PC-9 (cell line): ENCODE results near the gene FES. TPM values are rescaled to one million over a fixed set of nuclear protein-coding genes. Genes with fewer than 3 reads are reported as not detected.

Source experiments
- BruUV-seq: library from RNA; stranded (reverse); fragments of 400-500 nt; replicated peaks from 2 replicates; lab custom pipeline; 2021; lab: Mats Ljungman, UMichigan
- CTCF ChIA-PET: fragments of 300-600 bp; sonication (Branson Sonifier 250); formaldehyde crosslinking; loops from one replicate; lab custom pipeline; 2022; ENCODE audit warnings: antibody characterized with exemption; lab: Charles Lee
- POLR2A ChIA-PET: fragments of 300-600 bp; sonication (Branson Sonifier 250); formaldehyde crosslinking; loops from one replicate; lab custom pipeline; 2022; ENCODE audit warnings: antibody characterized with exemption; ENCODE audit not compliant: unreplicated experiment; lab: Charles Lee
- DNase-seq, 2 experiments: peaks; one replicate each; pipeline versions ENCODE4 v3.0.0 to v3.0.0-alpha.2; 2015 to 2022; ENCODE audit warnings: mixed read lengths in 1 of 2
- H2AFZ ChIP-seq: fragments of 200-600 bp; sonication (generic); 2 replicates; pipeline ENCODE4 v1.8.1; 2017; ENCODE audit warnings: antibody characterized with exemption
- H3F3A ChIP-seq: fragments of 200-600 bp; sonication (generic); 2 replicates; pipeline ENCODE4 v1.8.1; 2017; ENCODE audit warnings: antibody characterized with exemption, mild to moderate bottlenecking, low read depth; ENCODE audit not compliant: insufficient read depth
- H3K27ac ChIP-seq: fragments of 200-600 bp; sonication (generic); 2 replicates; pipeline ENCODE4 v1.6.1; 2016; ENCODE audit warnings: mixed run types
- H3K27me3 ChIP-seq: fragments of 200-600 bp; sonication (generic); 2 replicates; pipeline ENCODE4 v1.6.1; 2016; ENCODE audit warnings: low read depth, mixed run types; ENCODE audit not compliant: insufficient read depth
- H3K36me3 ChIP-seq: fragments of 200-600 bp; sonication (generic); 2 replicates; pipeline ENCODE4 v1.6.1; 2016; ENCODE audit warnings: low read depth, mixed run types
- H3K4me1 ChIP-seq: fragments of 200-600 bp; sonication (generic); replicated peaks from 2 replicates; pipeline ENCODE4 v1.6.1; 2016; ENCODE audit warnings: mixed run types; ENCODE audit not compliant: insufficient read depth
- H3K4me2 ChIP-seq: fragments of 200-600 bp; sonication (generic); 2 replicates; pipeline ENCODE4 v1.6.1; 2017; ENCODE audit warnings: mixed run types
- H3K4me3 ChIP-seq: fragments of 200-600 bp; sonication (generic); 2 replicates; pipeline ENCODE4 v1.6.1; 2016; ENCODE audit warnings: mixed run types
- H3K79me2 ChIP-seq: fragments of 200-600 bp; sonication (generic); 2 replicates; pipeline ENCODE4 v1.6.1; 2017; ENCODE audit warnings: low read depth, mixed run types
- H3K9me2 ChIP-seq: fragments of 200-600 bp; sonication (generic); 2 replicates; pipeline ENCODE4 v1.8.1; 2017; ENCODE audit warnings: mild to moderate bottlenecking; ENCODE audit not compliant: insufficient read depth
- H3K9me3 ChIP-seq: fragments of 200-600 bp; sonication (generic); 2 replicates; pipeline ENCODE4 v1.8.1; 2016; ENCODE audit warnings: low read depth; ENCODE audit not compliant: insufficient read depth
- H4K20me1 ChIP-seq: fragments of 200-600 bp; sonication (generic); 2 replicates; pipeline ENCODE4 v1.8.1; 2017; ENCODE audit not compliant: insufficient read depth
- EZH2 ChIP-seq: fragments of 200-600 bp; sonication (generic); IDR thresholded peaks from 2 replicates; pipeline ENCODE4 v1.8.0; 2017; ENCODE audit warnings: antibody characterized with exemption, low read depth
- intact Hi-C: fragments of 100-400 bp; cut with micrococcal nuclease; formaldehyde crosslinking; loops from one replicate; pipeline ENCODE4 v1.10.0; 2022; ENCODE audit not compliant: unreplicated experiment
- total RNA-seq: library from RNA; stranded (reverse); gene quantifications from 2 replicates; pipeline ENCODE4 v1.2.3, GENCODE V29; 2021
- TF ChIP-seq, protein P1 (sequence below): fragments of 200-600 bp; sonication (generic); conservative IDR thresholded peaks from 2 replicates; pipeline ENCODE4 v1.6.1; 2017; ENCODE audit warnings: mixed run types, antibody characterized with exemption, mild to moderate bottlenecking, moderate library complexity

FES gene
- total RNA-seq, 1 experiment from 2014 or later, result 3.8 TPM

DNA sequence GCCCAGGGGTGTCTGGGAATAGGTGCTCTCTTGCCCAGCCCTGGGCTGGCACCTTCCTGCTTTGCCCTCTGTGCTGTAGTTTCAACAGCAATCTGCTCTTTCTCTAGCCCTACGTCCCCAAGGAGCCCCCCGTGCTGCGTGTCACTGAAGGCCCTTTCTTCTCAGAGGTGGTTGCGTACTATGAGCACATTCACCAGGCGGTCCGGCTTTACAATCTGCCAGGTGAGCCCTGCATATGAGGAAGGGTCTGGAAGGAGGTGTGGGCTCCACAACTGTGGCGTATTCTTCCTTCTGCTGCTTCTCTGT lies 28.4 kb downstream of the FES start:
- no peak overlapping the region for H2AFZ ChIP-seq
- no peaks in the 10 kb centered on the region for H3K9me2 ChIP-seq
- intact Hi-C loops, result no loop called here
- no peak for TF ChIP-seq EZH2
- TF ChIP-seq, protein P1, sequence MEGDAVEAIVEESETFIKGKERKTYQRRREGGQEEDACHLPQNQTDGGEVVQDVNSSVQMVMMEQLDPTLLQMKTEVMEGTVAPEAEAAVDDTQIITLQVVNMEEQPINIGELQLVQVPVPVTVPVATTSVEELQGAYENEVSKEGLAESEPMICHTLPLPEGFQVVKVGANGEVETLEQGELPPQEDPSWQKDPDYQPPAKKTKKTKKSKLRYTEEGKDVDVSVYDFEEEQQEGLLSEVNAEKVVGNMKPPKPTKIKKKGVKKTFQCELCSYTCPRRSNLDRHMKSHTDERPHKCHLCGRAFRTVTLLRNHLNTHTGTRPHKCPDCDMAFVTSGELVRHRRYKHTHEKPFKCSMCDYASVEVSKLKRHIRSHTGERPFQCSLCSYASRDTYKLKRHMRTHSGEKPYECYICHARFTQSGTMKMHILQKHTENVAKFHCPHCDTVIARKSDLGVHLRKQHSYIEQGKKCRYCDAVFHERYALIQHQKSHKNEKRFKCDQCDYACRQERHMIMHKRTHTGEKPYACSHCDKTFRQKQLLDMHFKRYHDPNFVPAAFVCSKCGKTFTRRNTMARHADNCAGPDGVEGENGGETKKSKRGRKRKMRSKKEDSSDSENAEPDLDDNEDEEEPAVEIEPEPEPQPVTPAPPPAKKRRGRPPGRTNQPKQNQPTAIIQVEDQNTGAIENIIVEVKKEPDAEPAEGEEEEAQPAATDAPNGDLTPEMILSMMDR, result no peak
- no TSS peak for BruUV-seq
- H3K36me3 ChIP-seq, result no peaks in the 10 kb centered on the region
- ChIA-PET CTCF (no interaction called here), POLR2A (no interaction called here)
- no peak overlapping the region for H3K4me2 ChIP-seq
- H3K27me3 ChIP-seq, result no peaks in the 10 kb centered on the region
- no peak overlapping the region for H3K4me3 ChIP-seq
- peaks cover 2% of the 10 kb centered on the region; the same call in 1 of the 2 replicates for H3F3A ChIP-seq
- H3K79me2 ChIP-seq, result no peaks in the 10 kb centered on the region
- H3K4me1 ChIP-seq, result no peaks in the 10 kb centered on the region
- H3K9me3 ChIP-seq, result no peaks in the 10 kb centered on the region
- DNase-seq, result no peak
- no peak overlapping the region for H3K27ac ChIP-seq
- H4K20me1 ChIP-seq, result no peaks in the 10 kb centered on the region

DNA sequence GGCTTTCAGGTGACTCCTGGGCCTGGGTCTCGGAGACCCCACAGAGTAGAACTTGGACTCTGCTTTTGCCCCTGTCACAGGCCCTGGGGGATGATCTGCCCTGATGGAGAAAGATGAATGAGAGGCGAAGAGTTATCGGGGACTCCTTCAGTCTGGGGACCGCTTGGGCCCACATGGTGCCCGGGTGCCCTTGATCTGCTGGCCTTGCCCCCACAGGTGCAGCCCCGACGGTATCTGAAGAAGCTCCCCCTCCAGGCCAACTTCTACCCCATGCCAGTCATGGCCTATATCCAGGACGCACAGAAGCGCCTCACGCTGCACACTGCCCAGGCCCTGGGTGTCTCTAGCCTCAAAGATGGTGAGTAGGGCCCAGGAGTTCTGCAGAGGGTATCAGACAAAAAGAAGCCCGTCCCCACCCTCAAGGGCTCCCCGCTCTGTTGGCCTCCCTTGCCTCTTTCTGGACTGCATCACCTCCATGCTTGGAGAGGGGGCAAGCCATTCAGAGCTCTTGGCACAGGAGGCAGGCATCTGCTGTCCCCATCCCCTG lies 29.2 kb downstream of the FES start:
- no peak overlapping the region for H3K4me2 ChIP-seq
- H2AFZ ChIP-seq, result no peak overlapping the region
- CTCF ChIA-PET, result interaction anchor here (0.6 kb wide), 1 partner anchor 446 kb away, joined by 3 read pairs; no protein-coding TSS in a partner anchor
- no peak for DNase-seq
- no peaks in the 10 kb centered on the region for H3F3A ChIP-seq
- H4K20me1 ChIP-seq, result no peaks in the 10 kb centered on the region
- H3K9me2 ChIP-seq, result no peaks in the 10 kb centered on the region
- H3K27me3 ChIP-seq, result no peaks in the 10 kb centered on the region
- H3K27ac ChIP-seq, result no peak overlapping the region
- intact Hi-C loops, result no loop called here
- H3K36me3 ChIP-seq, result no peaks in the 10 kb centered on the region
- POLR2A ChIA-PET, result no interaction called here
- no peak overlapping the region for H3K4me3 ChIP-seq
- no peaks in the 10 kb centered on the region for H3K9me3 ChIP-seq
- BruUV-seq, result no TSS peak
- H3K4me1 ChIP-seq, result no peaks in the 10 kb centered on the region
- no peaks in the 10 kb centered on the region for H3K79me2 ChIP-seq
- no peak for TF ChIP-seq EZH2

DNA sequence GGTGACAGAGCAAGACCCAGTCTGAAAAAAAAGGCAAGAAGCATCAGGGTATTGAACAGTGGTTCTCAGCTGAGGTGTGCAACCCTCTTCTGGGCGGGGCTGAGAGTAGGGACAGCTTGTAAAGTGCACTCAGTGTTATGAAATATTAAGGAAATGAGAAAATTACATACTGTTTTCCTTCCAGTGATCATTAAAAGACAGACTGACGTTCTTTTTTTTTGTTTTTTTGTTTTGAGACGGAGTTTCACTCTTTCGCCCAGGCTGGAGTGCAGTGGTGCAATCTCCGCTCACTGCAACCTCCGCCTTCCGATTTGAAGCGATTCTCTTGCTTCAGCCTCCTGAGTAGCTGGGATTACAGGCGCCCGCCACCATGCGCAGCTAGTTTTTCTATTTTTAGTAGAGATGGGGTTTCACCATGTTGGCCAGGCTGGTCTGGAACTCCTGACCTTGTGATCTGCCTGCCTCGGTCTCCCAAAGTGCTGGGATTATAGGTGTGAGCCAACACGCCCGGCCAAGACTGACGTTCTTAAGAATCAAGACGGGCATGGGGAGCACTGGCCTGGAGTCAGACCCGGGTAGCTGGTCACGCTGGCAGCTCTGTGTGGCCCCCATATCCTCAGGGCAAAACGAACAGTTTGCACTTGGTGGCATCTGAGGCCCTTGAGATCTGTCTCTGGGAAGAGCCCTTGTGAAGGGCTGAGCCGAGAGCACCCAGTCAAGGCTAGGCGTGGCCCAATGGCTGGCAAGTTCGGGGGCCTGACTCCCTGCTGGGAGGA lies 30.2 kb downstream of the FES start:
- DNase-seq, result no peak
- H3F3A ChIP-seq, result no peaks in the 10 kb centered on the region
- H2AFZ ChIP-seq, result no peak overlapping the region
- H3K4me2 ChIP-seq, result no peak overlapping the region
- no peaks in the 10 kb centered on the region for H3K79me2 ChIP-seq
- no peak overlapping the region for H3K4me3 ChIP-seq
- H3K36me3 ChIP-seq, result no peaks in the 10 kb centered on the region
- no peaks in the 10 kb centered on the region for H3K9me2 ChIP-seq
- intact Hi-C loops, result no loop called here
- no peaks in the 10 kb centered on the region for H3K4me1 ChIP-seq
- ChIA-PET CTCF (interaction anchor here (0.6 kb wide), 1 partner anchor 447 kb away, joined by 3 read pairs; no protein-coding TSS in a partner anchor), POLR2A (no interaction called here)
- no peak overlapping the region for H3K27ac ChIP-seq
- no peak for TF ChIP-seq EZH2
- TF ChIP-seq, protein P1, result no peak
- no peaks in the 10 kb centered on the region for H4K20me1 ChIP-seq
- BruUV-seq, result no TSS peak
- H3K27me3 ChIP-seq, result no peaks in the 10 kb centered on the region
- no peaks in the 10 kb centered on the region for H3K9me3 ChIP-seq
